Measurements from ENCODE around the gene CYP4F12.

Gene CYP4F12

GRCh38 chr19:15722956-15723355 lies 50.1 kb downstream of the CYP4F12 start:
- H2AFZ ChIP-seq (ENCODE audit: low read depth, low read length): no peak overlapping the region
- no peaks in the 10 kb centered on the region for H3K27me3 ChIP-seq (ENCODE audit: insufficient read depth, low read length, poor library complexity)
- ATAC-seq (ENCODE audit: insufficient read depth, low read depth) (no peak), DNase-seq (no peak)
- no peaks in the 10 kb centered on the region for H3K9me3 ChIP-seq (ENCODE audit: insufficient read depth, low read length, severe bottlenecking)
- H3K27ac ChIP-seq (ENCODE audit: low read length): no peak overlapping the region
- H4K20me1 ChIP-seq (ENCODE audit: insufficient read depth, low read length): peaks cover 1% of the 10 kb centered on the region; the same call in 1 of the 2 replicates
- H3K4me2 ChIP-seq (ENCODE audit: insufficient read depth, low read length): no peak overlapping the region
- H3K4me3 ChIP-seq (ENCODE audit: low read depth in 1 of 2, low read length in 2 of 2): no peak overlapping the region
- no peak overlapping the region for H3K9ac ChIP-seq (ENCODE audit: low read depth, low read length)
- no peak for TF ChIP-seq EZH2 (IDR thresholded peaks at IDR 0.05; ENCODE audit: borderline replicate concordance, low read depth, low read length, severe bottlenecking)
- TF ChIP-seq CTCF (IDR thresholded peaks at IDR 0.05; ENCODE audit: borderline replicate concordance, extremely low read depth, low read length, poor library complexity, severe bottlenecking): no peak
- H3K36me3 ChIP-seq (ENCODE audit: insufficient read depth, low read length): no peaks in the 10 kb centered on the region
- H3K4me1 ChIP-seq (ENCODE audit: insufficient read depth, low read length): no peaks in the 10 kb centered on the region
- no peaks in the 10 kb centered on the region for H3K79me2 ChIP-seq (ENCODE audit: insufficient read depth, low read length)

- Histone ChIP-seq H4K20me1 (ENCODE audit: insufficient read depth, low read length) (no peaks in the 10 kb centered on the region), H2AFZ (ENCODE audit: low read depth, low read length) (no peak within 1 kb of the TSS), H3K9me3 (ENCODE audit: insufficient read depth, low read length, severe bottlenecking) (no peaks in the 10 kb centered on the region), H3K79me2 (ENCODE audit: insufficient read depth, low read length) (no peaks in the 10 kb centered on the region), H3K27ac (ENCODE audit: low read length) (no peak within 1 kb of the TSS), H3K4me3 (ENCODE audit: low read depth in 1 of 2, low read length in 2 of 2) (no peak within 1 kb of the TSS), H3K4me1 (ENCODE audit: insufficient read depth, low read length) (no peaks in the 10 kb centered on the region), H3K4me2 (ENCODE audit: insufficient read depth, low read length) (no peak within 1 kb of the TSS), H3K27me3 (ENCODE audit: insufficient read depth, low read length, poor library complexity) (no peaks in the 10 kb centered on the region), H3K36me3 (ENCODE audit: insufficient read depth, low read length) (no peaks in the 10 kb centered on the region), H3K9ac (ENCODE audit: low read depth, low read length) (no peak within 1 kb of the TSS)
- ATAC-seq (ENCODE audit: insufficient read depth, low read depth): no peak
- no peak for DNase-seq
- no peak for TF ChIP-seq EZH2 (IDR thresholded peaks at IDR 0.05; ENCODE audit: borderline replicate concordance, low read depth, low read length, severe bottlenecking)
- TF ChIP-seq CTCF (IDR thresholded peaks at IDR 0.05; ENCODE audit: borderline replicate concordance, extremely low read depth, low read length, poor library complexity, severe bottlenecking): no peak
Measured at GRCh38 chr19:15727724-15728123, 54.8 kb downstream of the CYP4F12 start, which contains the start of gene OR10H2. OR10H2 (plus strand) TSS chr19:15728024; CDS start chr19:15728044, 20 bp downstream.

- Histone ChIP-seq H3K27ac (ENCODE audit: low read length) (no peak overlapping the region), H3K36me3 (ENCODE audit: insufficient read depth, low read length) (no peaks in the 10 kb centered on the region), H2AFZ (ENCODE audit: low read depth, low read length) (no peak overlapping the region), H3K9ac (ENCODE audit: low read depth, low read length) (no peak overlapping the region), H3K4me3 (ENCODE audit: low read depth in 1 of 2, low read length in 2 of 2) (no peak overlapping the region), H3K9me3 (ENCODE audit: insufficient read depth, low read length, severe bottlenecking) (no peaks in the 10 kb centered on the region), H4K20me1 (ENCODE audit: insufficient read depth, low read length) (no peaks in the 10 kb centered on the region), H3K27me3 (ENCODE audit: insufficient read depth, low read length, poor library complexity) (no peaks in the 10 kb centered on the region), H3K4me2 (ENCODE audit: insufficient read depth, low read length) (no peak overlapping the region), H3K79me2 (ENCODE audit: insufficient read depth, low read length) (no peaks in the 10 kb centered on the region), H3K4me1 (ENCODE audit: insufficient read depth, low read length) (no peaks in the 10 kb centered on the region)
- no peak for TF ChIP-seq CTCF (IDR thresholded peaks at IDR 0.05; ENCODE audit: borderline replicate concordance, extremely low read depth, low read length, poor library complexity, severe bottlenecking)
- TF ChIP-seq EZH2 (IDR thresholded peaks at IDR 0.05; ENCODE audit: borderline replicate concordance, low read depth, low read length, severe bottlenecking): no peak
- ATAC-seq (ENCODE audit: insufficient read depth, low read depth) (no peak), DNase-seq (no peak)
Measured at GRCh38 chr19:15730538-15730937, 57.7 kb downstream of the CYP4F12 start.

- Histone ChIP-seq H3K36me3 (ENCODE audit: insufficient read depth, low read length) (no peaks in the 10 kb centered on the region), H4K20me1 (ENCODE audit: insufficient read depth, low read length) (no peaks in the 10 kb centered on the region), H3K9ac (ENCODE audit: low read depth, low read length) (no peak overlapping the region), H3K79me2 (ENCODE audit: insufficient read depth, low read length) (no peaks in the 10 kb centered on the region), H3K27me3 (ENCODE audit: insufficient read depth, low read length, poor library complexity) (no peaks in the 10 kb centered on the region), H3K27ac (ENCODE audit: low read length) (no peak overlapping the region), H3K4me3 (ENCODE audit: low read depth in 1 of 2, low read length in 2 of 2) (no peak overlapping the region), H3K4me1 (ENCODE audit: insufficient read depth, low read length) (no peaks in the 10 kb centered on the region), H3K9me3 (ENCODE audit: insufficient read depth, low read length, severe bottlenecking) (no peaks in the 10 kb centered on the region), H3K4me2 (ENCODE audit: insufficient read depth, low read length) (no peak overlapping the region), H2AFZ (ENCODE audit: low read depth, low read length) (no peak overlapping the region)
- no peak for DNase-seq
- TF ChIP-seq EZH2 (IDR thresholded peaks at IDR 0.05; ENCODE audit: borderline replicate concordance, low read depth, low read length, severe bottlenecking): no peak
- no peak for TF ChIP-seq CTCF (IDR thresholded peaks at IDR 0.05; ENCODE audit: borderline replicate concordance, extremely low read depth, low read length, poor library complexity, severe bottlenecking)
- ATAC-seq (ENCODE audit: insufficient read depth, low read depth): no peak
Measured at GRCh38 chr19:15732388-15732787, 59.5 kb downstream of the CYP4F12 start.
